DND-41 (cell line): ENCODE data around the gene UTP11.

Source experiments
- ATAC-seq: fragments of 200-7000 bp; cut with Tn5 transposase; 3 replicates; pipeline ENCODE4 v1.9.1; 2021; ENCODE audit warnings: low read depth; ENCODE audit not compliant: insufficient read depth
- DNase-seq: peaks from one replicate; pipeline ENCODE4 v3.0.0-alpha.2; 2020
- H2AFZ ChIP-seq: 2 replicates; pipeline ENCODE4 v1.6.0; 2012; ENCODE audit warnings: low read depth, low read length
- H3K27ac ChIP-seq: 2 replicates; pipeline ENCODE4 v1.5.1; 2012; ENCODE audit warnings: low read length, inconsistent platforms
- H3K27me3 ChIP-seq: fragments of 200-600 bp; sonication (generic); 2 replicates; pipeline ENCODE4 v1.6.0; 2012; ENCODE audit warnings: low read length, mild to moderate bottlenecking, inconsistent platforms; ENCODE audit not compliant: insufficient read depth, poor library complexity
- H3K36me3 ChIP-seq: 2 replicates; pipeline ENCODE4 v1.5.1; 2012; ENCODE audit warnings: low read length, inconsistent platforms; ENCODE audit not compliant: insufficient read depth
- H3K4me1 ChIP-seq: 2 replicates; pipeline ENCODE4 v1.5.1; 2012; ENCODE audit warnings: mild to moderate bottlenecking, low read length; ENCODE audit not compliant: insufficient read depth
- H3K4me2 ChIP-seq: 2 replicates; pipeline ENCODE4 v1.6.0; 2012; ENCODE audit warnings: mild to moderate bottlenecking, moderate library complexity, low read length, inconsistent platforms; ENCODE audit not compliant: insufficient read depth
- H3K4me3 ChIP-seq, 2 experiments: fragments of 200-600 bp in 1 of 2; shearing (Covaris generic) in 1 of 2; 2 replicates each; pipeline ENCODE4 v1.5.1; 2012 to 2016; ENCODE audit warnings: inconsistent platforms in 2 of 2, low read length in 2 of 2, mild to moderate bottlenecking in 2 of 2, low read depth in 1 of 2, moderate library complexity in 1 of 2
- H3K79me2 ChIP-seq: 2 replicates; pipeline ENCODE4 v1.6.0; 2012; ENCODE audit warnings: low read length, inconsistent platforms; ENCODE audit not compliant: insufficient read depth
- H3K9ac ChIP-seq: 2 replicates; pipeline ENCODE4 v1.6.0; 2012; ENCODE audit warnings: low read depth, mild to moderate bottlenecking, inconsistent platforms, low read length, moderate library complexity
- H3K9me3 ChIP-seq: 2 replicates; pipeline ENCODE4 v1.5.1; 2012; ENCODE audit warnings: low read length, moderate library complexity, mild to moderate bottlenecking, inconsistent platforms; ENCODE audit not compliant: insufficient read depth, severe bottlenecking
- H4K20me1 ChIP-seq: 2 replicates; pipeline ENCODE4 v1.6.0; 2012; ENCODE audit warnings: low read length; ENCODE audit not compliant: insufficient read depth
- CTCF ChIP-seq: IDR thresholded peaks from 2 replicates; pipeline ENCODE4 v1.5.1; 2012; ENCODE audit warnings: borderline replicate concordance, low read length, moderate library complexity, mild to moderate bottlenecking; ENCODE audit not compliant: poor library complexity, severe bottlenecking; ENCODE audit errors: extremely low read depth
- EZH2 ChIP-seq: IDR thresholded peaks from 3 replicates; pipeline ENCODE4 v1.6.1; 2012; ENCODE audit warnings: borderline replicate concordance, low read depth, mild to moderate bottlenecking, moderate library complexity, low read length, inconsistent platforms; ENCODE audit not compliant: severe bottlenecking

UTP11 gene

GRCh38 chr1:38038861-38039260, 26.3 kb downstream of the UTP11 start:
- Histone ChIP-seq H3K4me2 (no peak overlapping the region), H4K20me1 (no peaks in the 10 kb centered on the region)
- DNase-seq: no peak

GRCh38 chr1:38039331-38040088, 27.0 kb downstream of the UTP11 start:
- Histone ChIP-seq H3K9me3 (no peaks in the 10 kb centered on the region), H3K4me3 (no peak overlapping the region), H3K27ac (no peak overlapping the region), H3K36me3 (no peaks in the 10 kb centered on the region), H3K9ac (no peak overlapping the region), H2AFZ (no peak overlapping the region), H3K79me2 (no peaks in the 10 kb centered on the region), H3K27me3 (no peaks in the 10 kb centered on the region), H3K4me2 (no peak overlapping the region), H3K4me1 (no peaks in the 10 kb centered on the region), H4K20me1 (no peaks in the 10 kb centered on the region)
- TF ChIP-seq CTCF (no peak), EZH2 (no peak)
- no peak for ATAC-seq
- DNase-seq: no peak

More at GRCh38 chr1:38038861-38039260, 26.3 kb downstream of the UTP11 start:
- Histone ChIP-seq H3K79me2 (no peaks in the 10 kb centered on the region), H3K4me3 (no peak overlapping the region), H3K9ac (no peak overlapping the region), H3K27ac (no peak overlapping the region), H3K9me3 (no peaks in the 10 kb centered on the region), H2AFZ (no peak overlapping the region), H3K36me3 (no peaks in the 10 kb centered on the region), H3K27me3 (no peaks in the 10 kb centered on the region), H3K4me1 (no peaks in the 10 kb centered on the region)
- no peak for ATAC-seq
- TF ChIP-seq EZH2 (no peak), CTCF (no peak)

GRCh38 chr1:38041936-38042834, 29.7 kb downstream of the UTP11 start:
- H3K4me3 ChIP-seq: no peak overlapping the region
- no peaks in the 10 kb centered on the region for H3K9me3 ChIP-seq
- no peaks in the 10 kb centered on the region for H3K79me2 ChIP-seq
- ATAC-seq (no peak), DNase-seq (no peak)
- H3K4me2 ChIP-seq: no peak overlapping the region
- no peaks in the 10 kb centered on the region for H3K36me3 ChIP-seq
- H3K9ac ChIP-seq: no peak overlapping the region
- H3K27me3 ChIP-seq: no peaks in the 10 kb centered on the region
- no peak overlapping the region for H2AFZ ChIP-seq
- TF ChIP-seq CTCF (no peak), EZH2 (no peak)
- no peaks in the 10 kb centered on the region for H4K20me1 ChIP-seq
- no peak overlapping the region for H3K27ac ChIP-seq
- no peaks in the 10 kb centered on the region for H3K4me1 ChIP-seq
